ENCODE results near the gene MEIOSIN. TPM values are rescaled to one million over a fixed set of nuclear protein-coding genes. Genes with fewer than 3 reads are reported as not detected.
A peak's percentile ranks its signal among the peaks of the same experiment; 100 is the strongest.

Gene MEIOSIN
- total and polyA plus RNA-seq, 2 of the 13 experiments (the other 11 are each of a cell fraction or from before 2014, with no cell fraction given): not detected

DNA sequence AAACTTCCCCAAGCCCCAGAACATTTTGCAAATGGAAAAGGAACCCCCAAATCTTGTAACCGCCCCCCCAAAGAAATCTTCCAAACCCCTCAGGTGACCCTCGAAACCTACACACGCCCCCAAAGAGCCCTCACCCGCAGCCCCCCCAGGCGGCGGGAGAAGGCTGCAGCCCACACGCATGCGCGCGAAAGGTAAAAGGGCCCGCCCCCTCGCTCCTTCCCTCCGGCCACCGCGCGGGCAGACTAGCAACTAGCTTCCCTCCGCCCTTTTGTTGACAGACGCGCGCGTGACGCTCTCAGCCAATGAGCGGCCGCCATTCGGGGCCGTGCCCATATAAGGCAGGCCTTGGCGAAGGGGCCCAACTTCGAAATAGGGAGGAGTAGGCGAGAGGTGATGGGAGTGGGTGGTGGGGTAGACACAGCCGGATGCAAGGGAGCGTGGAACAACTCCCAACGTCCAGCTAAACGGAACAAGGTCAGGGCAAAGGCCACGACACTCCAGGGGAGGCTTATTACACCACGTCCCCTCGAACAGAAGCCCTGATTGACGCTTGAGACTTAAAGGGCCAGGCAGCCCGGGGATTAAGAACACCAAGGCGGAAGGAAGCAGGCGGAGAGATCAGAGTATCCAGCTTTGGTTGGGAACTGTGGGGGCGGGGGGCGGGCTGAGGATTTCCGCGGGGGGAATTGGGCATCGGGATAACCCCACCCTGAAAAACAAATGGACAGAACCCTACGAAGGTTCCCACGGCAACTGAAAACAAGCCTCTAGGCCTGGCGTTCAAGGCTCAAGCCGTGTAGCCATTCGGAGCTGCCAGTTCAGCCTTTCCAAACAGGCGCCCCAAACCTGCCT lies 15.9 kb upstream of the MEIOSIN start (continued):
- TF ChIP-seq, protein P1, sequence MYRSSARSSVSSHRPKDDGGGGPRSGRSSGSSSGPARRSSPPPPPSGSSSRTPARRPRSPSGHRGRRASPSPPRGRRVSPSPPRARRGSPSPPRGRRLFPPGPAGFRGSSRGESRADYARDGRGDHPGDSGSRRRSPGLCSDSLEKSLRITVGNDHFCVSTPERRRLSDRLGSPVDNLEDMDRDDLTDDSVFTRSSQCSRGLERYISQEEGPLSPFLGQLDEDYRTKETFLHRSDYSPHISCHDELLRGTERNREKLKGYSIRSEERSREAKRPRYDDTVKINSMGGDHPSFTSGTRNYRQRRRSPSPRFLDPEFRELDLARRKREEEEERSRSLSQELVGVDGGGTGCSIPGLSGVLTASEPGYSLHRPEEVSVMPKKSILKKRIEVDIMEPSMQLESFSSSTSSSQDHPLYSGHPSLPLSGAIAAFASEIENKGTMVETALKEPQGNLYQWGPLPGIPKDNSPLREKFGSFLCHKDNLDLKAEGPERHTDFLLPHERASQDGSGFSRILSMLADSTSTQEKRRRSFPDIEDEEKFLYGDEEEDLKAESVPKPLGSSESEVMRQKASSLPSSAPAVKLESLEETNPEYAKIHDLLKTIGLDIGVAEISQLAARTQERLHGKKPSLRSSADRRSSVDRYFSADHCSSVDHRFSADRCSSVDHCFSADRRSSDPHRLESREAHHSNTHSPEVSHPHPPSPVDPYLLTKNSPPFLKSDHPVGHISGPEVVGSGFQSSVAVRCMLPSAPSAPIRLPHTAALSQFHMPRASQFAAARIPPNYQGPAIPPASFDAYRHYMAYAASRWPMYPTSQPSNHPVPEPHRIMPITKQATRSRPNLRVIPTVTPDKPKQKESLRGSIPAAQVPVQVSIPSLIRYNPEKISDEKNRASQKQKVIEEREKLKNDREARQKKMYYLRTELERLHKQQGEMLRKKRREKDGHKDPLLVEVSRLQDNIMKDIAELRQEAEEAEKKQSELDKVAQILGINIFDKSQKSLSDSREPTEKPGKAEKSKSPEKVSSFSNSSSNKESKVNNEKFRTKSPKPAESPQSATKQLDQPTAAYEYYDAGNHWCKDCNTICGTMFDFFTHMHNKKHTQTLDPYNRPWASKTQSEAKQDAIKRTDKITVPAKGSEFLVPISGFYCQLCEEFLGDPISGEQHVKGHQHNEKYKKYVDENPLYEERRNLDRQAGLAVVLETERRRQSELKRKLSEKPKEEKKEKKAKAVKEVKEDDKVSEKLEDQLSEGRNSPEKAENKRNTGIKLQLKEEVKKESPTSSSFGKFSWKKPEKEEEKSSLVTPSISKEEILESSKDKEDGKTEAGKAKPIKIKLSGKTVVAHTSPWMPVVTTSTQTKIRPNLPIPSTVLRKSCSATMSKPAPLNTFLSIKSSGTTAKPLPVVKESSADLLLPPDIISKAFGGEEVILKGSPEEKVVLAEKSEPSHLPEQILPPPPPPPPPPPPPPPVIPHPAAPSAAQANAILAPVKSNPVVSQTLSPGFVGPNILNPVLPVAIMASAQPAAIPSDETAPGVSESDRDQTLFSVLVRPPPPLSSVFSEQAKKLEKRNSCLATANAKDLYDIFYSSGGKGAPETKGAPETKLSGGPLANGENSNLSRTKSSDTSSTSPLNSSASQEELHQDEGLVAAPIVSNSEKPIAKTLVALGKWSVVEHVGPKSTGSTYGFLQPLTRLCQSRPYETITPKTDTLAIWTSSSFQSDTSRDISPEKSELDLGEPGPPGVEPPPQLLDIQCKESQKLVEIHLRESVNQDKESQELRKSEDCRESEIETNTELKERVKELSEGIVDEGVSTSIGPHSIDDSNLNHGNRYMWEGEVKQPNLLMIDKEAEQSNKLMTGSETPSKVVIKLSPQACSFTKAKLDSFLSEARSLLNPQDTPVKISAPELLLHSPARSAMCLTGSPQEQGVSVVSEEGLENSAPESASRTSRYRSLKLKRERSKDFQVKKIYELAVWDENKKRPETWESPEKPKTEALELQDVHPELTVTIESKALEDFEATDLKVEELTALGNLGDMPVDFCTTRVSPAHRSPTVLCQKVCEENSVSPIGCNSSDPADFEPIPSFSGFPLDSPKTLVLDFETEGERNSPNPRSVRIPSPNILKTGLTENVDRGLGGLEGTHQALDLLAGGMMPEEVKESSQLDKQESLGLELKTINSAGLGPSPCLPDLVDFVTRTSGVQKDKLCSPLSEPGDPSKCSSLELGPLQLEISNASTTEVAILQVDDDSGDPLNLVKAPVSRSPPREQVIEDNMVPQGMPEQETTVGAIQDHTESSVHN (CRISPR knock-in tag; IDR thresholded peaks at IDR 0.05): no peak
- TF ChIP-seq FUBP1 (CRISPR knock-in tag; IDR thresholded peaks at IDR 0.05; ENCODE audit: borderline replicate concordance): 0 out of 2 replicates have a peak, but pooled peaks have one; percentile 30
- TF ChIP-seq ZNF230 (CRISPR knock-in tag; IDR thresholded peaks at IDR 0.05): no peak
- TF ChIP-seq ZNF558 (CRISPR knock-in tag; IDR thresholded peaks at IDR 0.05; ENCODE audit: borderline replicate concordance): peak; percentile 84; the same call in 1 of the 2 replicates
- peak; percentile 39; the same call in 1 of the 2 replicates for TF ChIP-seq HMG20A (CRISPR knock-in tag; IDR thresholded peaks at IDR 0.05; ENCODE audit: borderline replicate concordance)
- no peak for TF ChIP-seq SOX13 (IDR thresholded peaks at IDR 0.05)
- TF ChIP-seq SOX13 (CRISPR knock-in tag; conservative IDR thresholded peaks at IDR 0.05 in 1 of 2, IDR thresholded peaks at IDR 0.05 in 1 of 2): 0 out of 4 replicates have a peak, but pooled peaks of 1 of the 2 experiments have one; percentile 55
- peak in 1 of 2 experiments; percentile 66; a peak in 2 of 4 replicates for TF ChIP-seq EP300 (IDR thresholded peaks at IDR 0.05; ENCODE audit: low read depth in 2 of 2, low read length in 2 of 2)
- TF ChIP-seq EP300 (CRISPR knock-in tag; IDR thresholded peaks at IDR 0.05; ENCODE audit: borderline replicate concordance): peak; percentile 59; the same call in 1 of the 2 replicates
- TF ChIP-seq HNF1A (IDR thresholded peaks at IDR 0.05; ENCODE audit: low read depth): peak; percentile 52; the same call in 1 of the 2 replicates
- peak; percentile 77; the same call in 1 of the 2 replicates for TF ChIP-seq HNF1A (CRISPR knock-in tag; IDR thresholded peaks at IDR 0.05; ENCODE audit: borderline replicate concordance)
- peak; percentile 75 for TF ChIP-seq DRAP1 (CRISPR knock-in tag; IDR thresholded peaks at IDR 0.05)

All from HepG2 (cell line).